ENCODE measurements around the gene NOX3. TPM values are rescaled to one million over a fixed set of nuclear protein-coding genes. Genes with fewer than 3 reads are reported as not detected.
A peak's percentile ranks its signal among the peaks of the same experiment; 100 is the strongest.

Gene NOX3, protein sequence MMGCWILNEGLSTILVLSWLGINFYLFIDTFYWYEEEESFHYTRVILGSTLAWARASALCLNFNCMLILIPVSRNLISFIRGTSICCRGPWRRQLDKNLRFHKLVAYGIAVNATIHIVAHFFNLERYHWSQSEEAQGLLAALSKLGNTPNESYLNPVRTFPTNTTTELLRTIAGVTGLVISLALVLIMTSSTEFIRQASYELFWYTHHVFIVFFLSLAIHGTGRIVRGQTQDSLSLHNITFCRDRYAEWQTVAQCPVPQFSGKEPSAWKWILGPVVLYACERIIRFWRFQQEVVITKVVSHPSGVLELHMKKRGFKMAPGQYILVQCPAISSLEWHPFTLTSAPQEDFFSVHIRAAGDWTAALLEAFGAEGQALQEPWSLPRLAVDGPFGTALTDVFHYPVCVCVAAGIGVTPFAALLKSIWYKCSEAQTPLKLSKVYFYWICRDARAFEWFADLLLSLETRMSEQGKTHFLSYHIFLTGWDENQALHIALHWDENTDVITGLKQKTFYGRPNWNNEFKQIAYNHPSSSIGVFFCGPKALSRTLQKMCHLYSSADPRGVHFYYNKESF
- not detected in 2 replicates for total RNA-seq (2014; rRNA removed; shearing (Covaris generic))
- polyA plus RNA-seq (2016; fragmentation: Nextera tagmentation; extraction: Ambion mirVana), result not detected in 2 replicates

DNA sequence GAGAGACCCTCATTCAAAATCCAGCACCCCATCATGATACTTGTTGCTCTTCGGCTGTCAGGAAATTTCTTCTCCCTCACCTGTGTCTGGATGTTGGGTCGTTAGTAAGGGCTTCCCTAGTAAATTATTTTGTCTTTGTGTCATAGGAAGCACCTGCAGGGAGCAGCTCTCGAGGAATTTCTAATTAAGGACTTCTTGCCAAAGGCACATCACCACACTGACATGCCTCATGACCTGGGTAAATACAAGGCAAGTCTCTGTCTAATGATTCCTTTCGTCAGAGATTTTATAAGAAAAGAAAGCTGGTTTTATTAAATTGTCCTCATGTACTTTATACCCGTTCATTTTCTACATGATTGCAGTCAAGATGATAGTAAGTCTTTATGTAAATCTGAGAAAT lies at the start of gene NOX3:
Gene NOX3 (minus strand): TSS at position 74 of the 400 bp plus-strand sequence. CDS start 39 bp downstream, at position 35.
- no peaks in the 10 kb centered on the region for H3K9me2 ChIP-seq (ENCODE audit: insufficient read depth)
- H3K79me2 ChIP-seq (ENCODE audit: insufficient read depth), result no peaks in the 10 kb centered on the region
- in situ Hi-C loops (cut with MboI), result no loop called here
- DNase-seq, result no peak
- H3K36me3 ChIP-seq (ENCODE audit: low read depth), result no peaks in the 10 kb centered on the region
- no peak within 1 kb of the TSS for H2AFZ ChIP-seq
- no peaks in the 10 kb centered on the region for H4K20me1 ChIP-seq (ENCODE audit: insufficient read depth)
- TF ChIP-seq EZH2phosphoT487 (IDR thresholded peaks at IDR 0.05; ENCODE audit: insufficient read depth, low read depth) (no peak), EZH2 (IDR thresholded peaks at IDR 0.05; ENCODE audit: insufficient read depth, poor library complexity, severe bottlenecking) (no peak)
- no peaks in the 10 kb centered on the region for H3F3A ChIP-seq (ENCODE audit: insufficient read depth)
- H3K9me3 ChIP-seq (ENCODE audit: low read depth), result no peaks in the 10 kb centered on the region
- H3K27ac ChIP-seq, result no peak within 1 kb of the TSS
- 59 to 66% methylated on average over 5 of the region's 5 CpGs for WGBS, 2 experiments (ENCODE audit: low coverage in 1 of 2, low lambda C conversion rate in 2 of 2, missing lambda C conversion rate in 2 of 2)
- no peaks in the 10 kb centered on the region for H3K27me3 ChIP-seq (replicated peaks; ENCODE audit: insufficient read depth)
- H3K4me3 ChIP-seq, result no peak within 1 kb of the TSS
- no peak within 1 kb of the TSS for H3K4me2 ChIP-seq (ENCODE audit: unreplicated experiment)
- no peaks in the 10 kb centered on the region for H3K4me1 ChIP-seq (ENCODE audit: insufficient read depth)
- no peak within 1 kb of the TSS for H3K9ac ChIP-seq

DNA sequence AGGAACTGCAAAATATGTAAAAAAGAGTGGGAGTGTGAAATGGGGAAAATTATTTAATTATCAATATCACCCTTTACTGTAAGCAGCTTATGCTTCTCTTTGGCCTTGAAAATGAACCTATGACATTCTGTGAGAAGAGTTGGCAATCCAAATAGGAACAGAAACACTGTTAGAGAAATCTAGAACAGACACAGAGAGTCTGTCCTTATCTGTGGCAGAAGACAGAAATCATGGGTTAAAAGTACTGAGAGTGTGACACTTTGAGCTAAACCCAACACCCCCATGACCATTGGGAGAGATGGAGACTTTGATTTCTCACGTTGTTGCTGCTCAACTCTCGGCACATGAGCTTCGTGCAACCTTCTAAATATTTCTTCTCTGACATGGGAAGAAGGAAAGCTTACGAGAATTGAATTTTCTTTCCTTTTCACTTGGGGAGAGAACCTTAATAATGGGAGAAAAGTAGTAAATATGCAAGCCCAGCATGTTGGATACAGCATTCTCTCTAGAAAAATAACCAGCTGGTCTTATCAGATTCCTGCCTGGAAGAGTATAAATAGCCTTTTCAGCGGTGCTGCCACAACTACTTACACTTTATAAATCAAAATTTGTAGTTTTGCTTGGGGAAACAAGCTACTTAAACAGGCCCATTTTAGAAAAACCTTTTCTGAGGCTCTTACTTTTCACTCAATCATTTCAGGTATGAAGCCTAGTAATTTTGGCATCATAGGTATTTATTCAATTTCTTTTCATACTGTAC lies 49.4 kb upstream of the NOX3 start:
- H3K4me2 ChIP-seq (ENCODE audit: unreplicated experiment), result no peak overlapping the region
- H3K27me3 ChIP-seq (replicated peaks; ENCODE audit: insufficient read depth), result no peaks in the 10 kb centered on the region
- WGBS, 2 experiments (ENCODE audit: low coverage in 1 of 2, low lambda C conversion rate in 2 of 2, missing lambda C conversion rate in 2 of 2), result 56% methylated on average over 5 of the region's 5 CpGs
- no peaks in the 10 kb centered on the region for H4K20me1 ChIP-seq (ENCODE audit: insufficient read depth)
- H3K4me3 ChIP-seq, result no peak overlapping the region
- H3K4me1 ChIP-seq (ENCODE audit: insufficient read depth), result peaks cover 7% of the 10 kb centered on the region
- H3F3A ChIP-seq (ENCODE audit: insufficient read depth), result no peaks in the 10 kb centered on the region
- H3K36me3 ChIP-seq (ENCODE audit: low read depth), result no peaks in the 10 kb centered on the region
- DNase-seq, result no peak
- no peaks in the 10 kb centered on the region for H3K9me3 ChIP-seq (ENCODE audit: low read depth)
- TF ChIP-seq EZH2phosphoT487 (IDR thresholded peaks at IDR 0.05; ENCODE audit: insufficient read depth, low read depth) (no peak), EZH2 (IDR thresholded peaks at IDR 0.05; ENCODE audit: insufficient read depth, poor library complexity, severe bottlenecking) (no peak)
- no peaks in the 10 kb centered on the region for H3K9me2 ChIP-seq (ENCODE audit: insufficient read depth)
- H3K9ac ChIP-seq, result no peak overlapping the region
- no peaks in the 10 kb centered on the region for H3K79me2 ChIP-seq (ENCODE audit: insufficient read depth)
- H3K27ac ChIP-seq, result no peak overlapping the region
- in situ Hi-C loops (cut with MboI), result no loop called here
- H2AFZ ChIP-seq, result peak overlapping the region; percentile 3; the same call in 1 of the 2 replicates

DNA sequence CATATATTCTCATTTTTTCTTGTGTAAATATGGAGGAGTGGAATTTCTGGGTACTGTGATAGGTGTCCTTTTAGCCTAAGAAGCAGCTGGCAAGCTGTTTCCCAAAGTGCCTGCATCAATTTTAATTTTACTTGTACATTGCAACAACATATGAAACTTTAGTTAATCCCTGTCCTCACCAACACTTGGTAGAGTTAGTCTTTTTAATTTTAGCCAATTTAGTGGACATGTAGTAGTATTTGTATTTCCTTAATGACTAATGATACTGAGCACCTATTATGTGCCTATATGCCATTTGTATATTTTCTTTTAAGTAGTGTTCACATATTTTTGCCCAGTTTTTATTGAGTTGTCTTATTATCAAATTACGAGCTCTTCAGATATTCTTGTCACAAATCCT lies 46.8 kb upstream of the NOX3 start:
- H3K4me3 ChIP-seq, result no peak overlapping the region
- no peak for DNase-seq
- TF ChIP-seq EZH2phosphoT487 (IDR thresholded peaks at IDR 0.05; ENCODE audit: insufficient read depth, low read depth) (no peak), EZH2 (IDR thresholded peaks at IDR 0.05; ENCODE audit: insufficient read depth, poor library complexity, severe bottlenecking) (no peak)
- H3F3A ChIP-seq (ENCODE audit: insufficient read depth), result no peaks in the 10 kb centered on the region
- no peak overlapping the region for H3K4me2 ChIP-seq (ENCODE audit: unreplicated experiment)
- H3K4me1 ChIP-seq (ENCODE audit: insufficient read depth), result peaks cover 10% of the 10 kb centered on the region
- H3K79me2 ChIP-seq (ENCODE audit: insufficient read depth), result no peaks in the 10 kb centered on the region
- no peaks in the 10 kb centered on the region for H3K36me3 ChIP-seq (ENCODE audit: low read depth)
- in situ Hi-C loops (cut with MboI), result no loop called here
- no peak overlapping the region for H3K9ac ChIP-seq
- no peaks in the 10 kb centered on the region for H3K9me2 ChIP-seq (ENCODE audit: insufficient read depth)
- WGBS, 2 experiments (ENCODE audit: low coverage in 1 of 2, low lambda C conversion rate in 2 of 2, missing lambda C conversion rate in 2 of 2), result 65 to 72% methylated on average over 1 of the region's 1 CpG
- H3K27ac ChIP-seq, result no peak overlapping the region
- H3K27me3 ChIP-seq (replicated peaks; ENCODE audit: insufficient read depth), result no peaks in the 10 kb centered on the region
- no peaks in the 10 kb centered on the region for H3K9me3 ChIP-seq (ENCODE audit: low read depth)
- no peaks in the 10 kb centered on the region for H4K20me1 ChIP-seq (ENCODE audit: insufficient read depth)
- no peak overlapping the region for H2AFZ ChIP-seq

DNA sequence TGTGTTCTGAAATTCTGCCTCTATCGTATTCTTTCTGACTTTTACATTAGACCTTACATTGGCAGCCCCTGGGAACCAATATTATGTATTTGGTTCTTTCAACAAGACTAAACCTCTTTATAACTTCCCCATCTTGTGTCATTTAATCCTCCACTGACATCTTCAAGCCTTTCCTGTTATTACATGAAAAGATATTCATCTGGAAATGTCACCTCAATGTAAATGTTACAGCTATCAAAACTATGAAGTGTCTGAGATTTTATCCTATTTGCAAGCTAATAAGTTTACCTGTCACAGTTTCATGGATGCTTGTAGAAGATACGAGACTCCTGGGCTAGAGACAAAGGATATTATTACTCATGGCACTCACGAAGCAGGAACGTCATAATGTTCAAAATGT lies 43.9 kb upstream of the NOX3 start:
- WGBS, 2 experiments (ENCODE audit: low coverage in 1 of 2, low lambda C conversion rate in 2 of 2, missing lambda C conversion rate in 2 of 2), result 91 to 93% methylated on average over 4 of the region's 4 CpGs
- Histone ChIP-seq H4K20me1 (ENCODE audit: insufficient read depth) (no peaks in the 10 kb centered on the region), H3K4me1 (ENCODE audit: insufficient read depth) (peaks cover 14% of the 10 kb centered on the region), H2AFZ (no peak overlapping the region), H3K4me3 (no peak overlapping the region), H3K27me3 (replicated peaks; ENCODE audit: insufficient read depth) (no peaks in the 10 kb centered on the region), H3K9ac (no peak overlapping the region), H3K79me2 (ENCODE audit: insufficient read depth) (no peaks in the 10 kb centered on the region), H3K4me2 (ENCODE audit: unreplicated experiment) (no peak overlapping the region), H3K9me3 (ENCODE audit: low read depth) (no peaks in the 10 kb centered on the region), H3K36me3 (ENCODE audit: low read depth) (no peaks in the 10 kb centered on the region), H3F3A (ENCODE audit: insufficient read depth) (peaks cover 15% of the 10 kb centered on the region), H3K9me2 (ENCODE audit: insufficient read depth) (no peaks in the 10 kb centered on the region), H3K27ac (no peak overlapping the region)
- TF ChIP-seq EZH2 (IDR thresholded peaks at IDR 0.05; ENCODE audit: insufficient read depth, poor library complexity, severe bottlenecking) (no peak), EZH2phosphoT487 (IDR thresholded peaks at IDR 0.05; ENCODE audit: insufficient read depth, low read depth) (no peak)
- DNase-seq, result no peak
- in situ Hi-C loops (cut with MboI), result loop anchor here (10.0 kb wide), 1 partner anchor 175 kb away; no protein-coding TSS in a partner anchor

Measured in GM23248 (cell line).